IPS DF 4.7 (cell line): Measurements from ENCODE around the gene DRAP1.

Source experiments
- DNase-seq: peaks from one replicate; pipeline ENCODE4 v3.0.0-alpha.2; 2013; ENCODE audit warnings: low spot score; ENCODE audit errors: extremely low read depth

DRAP1 gene

GRCh38 chr11:65919141-65919572 lies at the start of gene DRAP1:
Gene DRAP1 (plus strand): TSS chr11:65919426. CDS start chr11:65919502, 76 bp downstream.
- DNase-seq = peak; percentile 56

GRCh38 chr11:65869643-65870306 lies 49.5 kb upstream of the DRAP1 start:
- DNase-seq = no peak

GRCh38 chr11:65870307-65870658 lies 48.9 kb upstream of the DRAP1 start:
- DNase-seq = no peak

GRCh38 chr11:65870706-65871681 lies 48.2 kb upstream of the DRAP1 start:
- no peak for DNase-seq

DNA sequence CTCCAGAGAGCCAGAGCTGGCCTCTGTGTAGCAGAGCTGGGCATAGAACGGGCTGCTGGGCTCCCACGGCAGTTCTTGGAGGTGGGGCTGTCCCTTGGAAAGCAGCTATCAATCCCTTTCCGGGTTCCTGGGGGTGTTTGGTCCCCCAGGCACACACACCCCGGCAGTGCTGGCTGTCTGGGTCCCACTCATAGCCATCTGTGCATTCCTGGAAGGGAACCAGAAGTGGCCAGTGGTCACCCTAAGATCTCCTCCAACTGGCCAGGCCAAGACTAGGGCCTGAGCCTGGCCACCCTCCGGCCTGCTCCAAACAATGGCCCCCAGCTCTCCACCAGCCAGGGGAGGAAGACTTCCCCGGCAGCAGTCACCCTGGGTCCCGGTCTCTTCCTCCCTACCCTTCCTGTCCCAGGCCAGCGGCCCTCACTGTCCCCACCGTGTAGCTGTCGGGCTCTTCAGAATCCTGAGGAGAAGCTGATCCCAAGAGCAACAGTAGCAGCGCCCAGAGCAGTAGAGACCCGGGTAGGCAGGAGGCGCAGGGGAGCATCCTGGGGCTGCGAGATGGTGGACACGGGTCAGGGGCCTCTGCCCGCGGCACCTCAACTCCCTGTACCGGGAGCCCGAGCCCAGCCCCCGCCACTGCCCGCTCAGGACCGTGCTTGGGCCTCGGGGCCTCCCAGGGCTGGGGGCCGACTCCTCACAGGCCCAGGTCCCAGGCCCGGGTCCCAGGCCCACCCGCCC lies 47.2 kb upstream of the DRAP1 start:
- no peak for DNase-seq

DNA sequence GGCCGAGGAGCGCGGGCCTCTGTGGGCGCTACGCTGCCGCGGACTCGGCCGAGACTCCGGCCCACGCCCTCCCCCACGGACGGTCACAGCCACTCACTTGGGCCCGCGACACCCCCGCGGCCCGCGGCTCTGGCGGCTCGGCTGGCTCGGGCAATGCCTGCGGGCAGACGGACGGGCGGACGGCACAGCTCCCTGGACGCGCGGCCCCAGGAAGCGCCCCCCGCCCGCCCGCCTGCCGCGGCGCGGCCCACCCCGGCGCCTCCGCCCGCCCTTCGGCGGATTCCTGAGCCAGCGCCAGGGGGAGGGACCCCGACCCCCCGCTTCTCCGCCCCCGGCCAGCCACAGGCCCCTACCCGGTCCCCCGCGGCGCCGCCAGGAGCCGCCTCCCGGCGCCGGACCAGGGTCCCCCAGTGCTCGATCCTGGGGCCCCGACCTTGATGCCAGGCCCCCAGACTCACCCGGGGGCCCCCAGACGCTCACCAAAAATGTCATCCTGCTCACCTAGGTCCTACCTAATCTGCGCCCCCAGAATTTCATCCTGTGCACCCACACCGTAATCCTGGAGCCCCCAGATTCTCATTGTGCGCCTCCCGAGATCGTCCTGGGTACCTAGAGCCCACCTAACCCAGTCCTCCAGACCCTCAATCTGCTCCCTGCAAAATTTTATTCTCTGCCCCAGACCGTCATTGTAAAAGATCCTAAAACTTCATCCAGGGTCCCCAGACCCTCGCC lies 46.5 kb upstream of the DRAP1 start, which contains the start of gene EFEMP2:
Gene EFEMP2 (minus strand): TSS at position 215 of the 732 bp plus-strand sequence. CDS start 446 bp downstream, outside the sequence.
- DNase-seq = no peak

GRCh38 chr11:65873318-65874156 lies 45.7 kb upstream of the DRAP1 start:
- DNase-seq = no peak

DNA sequence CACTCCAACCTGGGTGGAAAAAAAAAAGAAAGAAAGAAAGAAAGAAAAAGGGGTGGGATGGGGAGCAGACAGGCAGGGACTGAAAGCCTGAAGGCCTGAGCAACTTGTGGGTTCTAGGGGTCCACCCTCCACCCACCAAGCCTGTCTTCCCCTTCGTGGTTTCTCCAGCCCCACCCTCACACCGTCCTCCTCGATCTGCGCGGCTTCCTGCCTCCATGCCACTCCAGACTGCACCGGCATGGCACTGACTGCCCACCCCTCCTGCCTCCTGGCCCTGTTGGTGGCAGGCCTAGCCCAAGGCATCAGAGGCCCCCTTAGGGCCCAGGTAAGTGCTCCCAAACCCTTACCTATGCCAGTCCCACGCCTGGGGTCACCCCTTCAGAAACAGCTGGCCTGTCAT lies 39.6 kb upstream of the DRAP1 start, which contains the start of gene CTSW:
Gene CTSW (plus strand): TSS at position 221 of the 400 bp plus-strand sequence. CDS start 18 bp downstream, at position 239.
- no peak for DNase-seq

- DNase-seq = no peak
Measured at GRCh38 chr11:65880027-65880426, 39.2 kb upstream of the DRAP1 start.

GRCh38 chr11:65880844-65881421 lies 38.3 kb upstream of the DRAP1 start:
- no peak for DNase-seq

GRCh38 chr11:65882120-65883057 lies 36.8 kb upstream of the DRAP1 start:
- no peak for DNase-seq

GRCh38 chr11:65883058-65883761 lies 36.0 kb upstream of the DRAP1 start:
- DNase-seq = no peak

GRCh38 chr11:65883786-65884715 lies 35.2 kb upstream of the DRAP1 start:
- no peak for DNase-seq

DNA sequence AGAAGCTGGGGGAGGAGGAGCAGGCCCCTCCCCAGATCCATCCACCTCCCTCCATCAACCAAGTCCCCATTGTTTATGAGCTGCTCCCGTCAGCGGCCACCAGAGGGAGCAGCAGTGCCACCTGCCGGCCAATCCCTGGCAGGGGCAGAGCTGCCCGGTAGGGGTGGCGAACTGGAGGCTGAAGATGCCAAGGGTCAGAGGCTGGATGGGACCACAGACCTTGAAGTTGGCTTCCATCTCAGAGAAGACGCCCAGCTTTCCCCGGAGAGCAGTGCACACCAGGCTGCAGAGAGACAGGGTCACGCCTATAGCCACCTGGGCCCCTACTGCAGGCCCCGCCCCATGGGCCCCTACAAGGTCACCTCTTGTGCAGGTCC lies 34.5 kb upstream of the DRAP1 start:
- DNase-seq = no peak

DNA sequence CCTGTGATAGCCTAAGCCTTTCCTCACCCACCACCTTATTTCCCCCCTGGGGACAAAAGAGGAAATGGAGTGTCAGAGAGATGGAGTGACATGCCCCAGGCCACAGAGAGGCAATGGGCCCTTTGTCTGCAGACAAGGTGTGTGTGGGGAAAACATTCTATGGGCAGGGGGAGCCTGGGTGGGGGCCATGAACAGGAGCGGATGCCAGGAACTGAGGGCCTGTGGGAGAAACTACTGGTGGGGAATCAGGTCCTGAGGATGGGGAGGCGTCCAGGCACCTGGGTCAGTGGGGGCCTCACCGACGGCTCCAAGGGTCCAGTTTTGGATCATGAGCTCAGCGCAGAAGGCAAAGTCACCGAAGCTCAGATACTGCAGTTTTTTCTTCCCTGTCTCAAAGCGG lies 34.0 kb upstream of the DRAP1 start:
- DNase-seq = no peak

- DNase-seq = no peak
Measured at GRCh38 chr11:65885808-65886536, 33.3 kb upstream of the DRAP1 start.
